IMR-90 (cell line): ENCODE results near the gene ZNF366. TPM values are rescaled to one million over a fixed set of nuclear protein-coding genes. Genes with fewer than 3 reads are reported as not detected.

Source experiments
- ATAC-seq: fragments of 200-7000 bp; cut with Tn5 transposase; 2 replicates; pipeline ENCODE4 v1.9.1; 2020; ENCODE audit warnings: low read depth, mild to moderate bottlenecking, moderate library complexity
- BruUV-seq: library from RNA; stranded (reverse); fragments of 400-500 nt; replicated peaks from 2 replicates; lab custom pipeline; 2021; lab: Mats Ljungman, UMichigan
- CTCF ChIA-PET: fragments of 300-600 bp; formaldehyde crosslinking; extraction: SDS; loops from one replicate; lab custom pipeline; 2021; ENCODE audit warnings: antibody characterized with exemption; lab: Yijun Ruan, JAX
- POLR2A ChIA-PET: fragments of 300-600 bp; sonication (Branson Sonifier 250); formaldehyde crosslinking; loops from one replicate; lab custom pipeline; 2022; ENCODE audit warnings: antibody characterized with exemption; ENCODE audit not compliant: unreplicated experiment; lab: Charles Lee
- DNase-seq: peaks from one replicate; pipeline ENCODE4 v3.0.0; 2013
- H2AFZ ChIP-seq: replicated peaks from 2 replicates; pipeline ENCODE3; 2013; ENCODE audit warnings: low read length, mild to moderate bottlenecking; ENCODE audit not compliant: poor library complexity
- H2AK5ac ChIP-seq: 2 replicates; pipeline ENCODE4 v1.6.1; 2013; ENCODE audit warnings: low read depth, low read length, inconsistent platforms
- H2AK9ac ChIP-seq: replicated peaks from 2 replicates; pipeline ENCODE3; 2013; ENCODE audit warnings: mild to moderate bottlenecking, low read depth, low read length, moderate library complexity; ENCODE audit not compliant: poor library complexity
- H2BK120ac ChIP-seq: 2 replicates; pipeline ENCODE4 v1.6.1; 2013; ENCODE audit warnings: low read depth, low read length, inconsistent platforms
- H2BK15ac ChIP-seq: 3 replicates; pipeline ENCODE4 v1.6.1; 2013; ENCODE audit warnings: low read depth, low read length, inconsistent platforms
- H2BK20ac ChIP-seq: 2 replicates; pipeline ENCODE4 v1.6.1; 2013; ENCODE audit warnings: low read depth, mild to moderate bottlenecking, inconsistent platforms, low read length, moderate library complexity
- H2BK5ac ChIP-seq: 2 replicates; pipeline ENCODE4 v1.6.1; 2013; ENCODE audit warnings: mild to moderate bottlenecking, low read depth, low read length, inconsistent platforms; ENCODE audit not compliant: poor library complexity, severe bottlenecking
- H3K14ac ChIP-seq: replicated peaks from 2 replicates; pipeline ENCODE4 v1.6.1; 2013; ENCODE audit warnings: low read depth, low read length, inconsistent platforms
- H3K18ac ChIP-seq: 2 replicates; pipeline ENCODE4 v1.6.1; 2013; ENCODE audit warnings: low read depth, low read length, control low read depth
- H3K23ac ChIP-seq: 2 replicates; pipeline ENCODE4 v1.6.1; 2013; ENCODE audit warnings: low read depth, low read length, inconsistent platforms
- H3K27ac ChIP-seq: 2 replicates; pipeline ENCODE4 v1.5.1; 2013; ENCODE audit warnings: mild to moderate bottlenecking, control low read depth, low read length; ENCODE audit not compliant: insufficient read depth
- H3K27me3 ChIP-seq: 2 replicates; pipeline ENCODE4 v1.6.1; 2013; ENCODE audit warnings: low read length; ENCODE audit not compliant: control insufficient read depth, insufficient read depth
- H3K36me3 ChIP-seq: 2 replicates; pipeline ENCODE4 v1.6.1; 2013; ENCODE audit warnings: low read length, mixed read lengths; ENCODE audit not compliant: control insufficient read depth, insufficient read depth
- H3K4ac ChIP-seq: 2 replicates; pipeline ENCODE4 v1.6.1; 2013; ENCODE audit warnings: low read depth, low read length, inconsistent platforms
- H3K4me1 ChIP-seq: 2 replicates; pipeline ENCODE4 v1.6.1; 2013; ENCODE audit warnings: low read length, mixed read lengths; ENCODE audit not compliant: control insufficient read depth, insufficient read depth
- H3K4me2 ChIP-seq: 2 replicates; pipeline ENCODE4 v1.6.1; 2013; ENCODE audit warnings: low read depth, mild to moderate bottlenecking, control low read depth, low read length, moderate library complexity
- H3K4me3 ChIP-seq: 2 replicates; pipeline ENCODE4 v1.5.1; 2013; ENCODE audit warnings: low read depth, mild to moderate bottlenecking, control low read depth, low read length, moderate library complexity; ENCODE audit not compliant: insufficient read depth
- H3K56ac ChIP-seq: 2 replicates; pipeline ENCODE4 v1.6.1; 2013; ENCODE audit warnings: low read length, inconsistent platforms; ENCODE audit not compliant: insufficient read depth; ENCODE audit errors: extremely low read depth
- H3K79me1 ChIP-seq, 2 experiments: 2 replicates each; pipeline ENCODE4 v1.6.1; 2013; ENCODE audit warnings: low read length in 2 of 2, inconsistent platforms in 1 of 2, low read depth in 1 of 2
- H3K9ac ChIP-seq: 2 replicates; pipeline ENCODE4 v1.6.1; 2013; ENCODE audit warnings: low read depth, low read length, control low read depth
- H3K9me1 ChIP-seq: 2 replicates; pipeline ENCODE4 v1.6.1; 2013; ENCODE audit warnings: low read length, inconsistent platforms; ENCODE audit not compliant: insufficient read depth
- H3K9me3 ChIP-seq: 2 replicates; pipeline ENCODE4 v1.6.1; 2013; ENCODE audit warnings: low read length; ENCODE audit not compliant: control insufficient read depth, insufficient read depth
- H4K20me1 ChIP-seq: 2 replicates; pipeline ENCODE4 v1.6.1; 2013; ENCODE audit warnings: low read length, inconsistent platforms; ENCODE audit not compliant: insufficient read depth
- H4K5ac ChIP-seq: 2 replicates; pipeline ENCODE4 v1.6.1; 2013; ENCODE audit warnings: mild to moderate bottlenecking, low read depth, low read length, control low read depth
- H4K8ac ChIP-seq, 2 experiments: 2 replicates each; pipeline ENCODE4 v1.6.1; 2013; ENCODE audit warnings: low read depth in 2 of 2, low read length in 2 of 2, control low read depth in 1 of 2, inconsistent platforms in 1 of 2
- H4K91ac ChIP-seq: 2 replicates; pipeline ENCODE4 v1.6.1; 2013; ENCODE audit warnings: low read depth, low read length, inconsistent platforms; ENCODE audit not compliant: insufficient read depth
- BHLHE40 ChIP-seq: fragments of 150-350 bp; IDR thresholded peaks from 2 replicates; pipeline ENCODE4 v1.6.1; 2016; ENCODE audit warnings: mild to moderate bottlenecking, low read depth, low read length
- CTCF ChIP-seq: conservative IDR thresholded peaks from 2 replicates; pipeline ENCODE4 v1.5.1; 2012; ENCODE audit warnings: mild to moderate bottlenecking, low read depth, low read length, improper control_type of control experiment
- ELK1 ChIP-seq: fragments of 150-350 bp; IDR thresholded peaks from 2 replicates; pipeline ENCODE4 v1.6.1; 2016; ENCODE audit warnings: low read depth, mild to moderate bottlenecking, low read length, moderate library complexity, borderline replicate concordance
- FOS ChIP-seq: fragments of 150-350 bp; IDR thresholded peaks from 2 replicates; pipeline ENCODE4 v1.6.1; 2016; ENCODE audit warnings: low read depth, low read length
- MAFK ChIP-seq: IDR thresholded peaks from 2 replicates; pipeline ENCODE4 v1.6.1; 2012; ENCODE audit warnings: low read depth, low read length, improper control_type of control experiment
- MAZ ChIP-seq: IDR thresholded peaks from 2 replicates; pipeline ENCODE4 v1.6.1; 2012; ENCODE audit warnings: low read depth, mild to moderate bottlenecking, low read length, improper control_type of control experiment, moderate library complexity, borderline replicate concordance
- NFE2L2 ChIP-seq: fragments of 150-350 bp; IDR thresholded peaks from 2 replicates; pipeline ENCODE4 v1.6.1; 2016; ENCODE audit warnings: low read depth, mild to moderate bottlenecking, low read length
- POLR2A ChIP-seq: IDR thresholded peaks from 2 replicates; pipeline ENCODE4 v1.6.1; 2012; ENCODE audit warnings: mild to moderate bottlenecking, low read depth, low read length
- RAD21 ChIP-seq: IDR thresholded peaks from 2 replicates; pipeline ENCODE4 v1.6.1; 2012; ENCODE audit warnings: low read length, improper control_type of control experiment
- RCOR1 ChIP-seq: IDR thresholded peaks from 2 replicates; pipeline ENCODE4 v1.6.1; 2012; ENCODE audit warnings: mild to moderate bottlenecking, low read length, improper control_type of control experiment; ENCODE audit not compliant: insufficient replicate concordance
- SMC3 ChIP-seq: fragments of 150-350 bp; IDR thresholded peaks from 2 replicates; pipeline ENCODE4 v1.6.1; 2016; ENCODE audit warnings: low read depth, mild to moderate bottlenecking, antibody characterized with exemption, low read length, moderate library complexity
- USF2 ChIP-seq: fragments of 150-350 bp; IDR thresholded peaks from 2 replicates; pipeline ENCODE4 v1.6.1; 2017; ENCODE audit warnings: mild to moderate bottlenecking, antibody characterized with exemption, low read length, low read depth
- WGBS, 2 experiments: methylation state at CpG; one replicate each; pipeline versions ENCODE4 v1.1.5 to v1.1.7; 2013; ENCODE audit warnings: missing lambda C conversion rate in 2 of 2; ENCODE audit not compliant: insufficient read length in 1 of 2; ENCODE audit errors: extremely low coverage in 2 of 2; 5-methylcytosine and 5-hydroxymethylcytosine counted together
- dilution Hi-C: fragments of 300-500 bp; cut with HindIII; formaldehyde crosslinking; loops from one replicate; pipeline ENCODE4 v1.14.3; 2018; ENCODE audit warnings: low sequenced_read_pairs; ENCODE audit not compliant: unreplicated experiment
- in situ Hi-C: fragments of 300-500 bp; cut with MboI; formaldehyde crosslinking; loops from 3 replicates; pipeline ENCODE4 v1.14.3; 2019; ENCODE audit warnings: low sequenced_read_pairs, inconsistent platforms, mixed read lengths
- intact Hi-C: fragments of 100-400 bp; cut with micrococcal nuclease; formaldehyde crosslinking; loops from 2 replicates; pipeline ENCODE4 v1.10.0; 2022
- polyA plus RNA-seq, 3 experiments: library from polyadenylated mRNA; depleted of rRNA; stranded (reverse); fragments of >200 nt; gene quantifications; 2 replicates each; pipeline ENCODE4 v1.2.3, GENCODE V29; 2012; ENCODE audit warnings: low replicate concordance in 1 of 3
- total RNA-seq: library from RNA; depleted of rRNA; stranded (reverse); fragments of >200 nt; gene quantifications from 2 replicates; pipeline ENCODE4 v1.2.3, GENCODE V29; 2012

The ZNF366 gene
- total and polyA plus RNA-seq, 2 of the 4 experiments (the other 2 are of a cell fraction), result not detected

GRCh38 chr5:72434781-72435437 lies 72.3 kb downstream of the ZNF366 start:
- Histone ChIP-seq H4K8ac (no peak overlapping the region), H4K5ac (no peak overlapping the region), H3K27ac (no peak overlapping the region), H3K9me1 (no peaks in the 10 kb centered on the region; the same call in 1 of the 2 replicates), H4K91ac (no peak overlapping the region), H2AK5ac (no peak overlapping the region), H3K4me2 (no peak overlapping the region), H3K9me3 (peaks cover 5% of the 10 kb centered on the region), H3K9ac (no peak overlapping the region), H3K4me3 (no peak overlapping the region), H3K18ac (no peak overlapping the region), H2BK5ac (no peak overlapping the region), H3K27me3 (no peaks in the 10 kb centered on the region), H3K23ac (no peak overlapping the region), H4K20me1 (no peaks in the 10 kb centered on the region), H3K4ac (no peak overlapping the region), H2AFZ (no peak overlapping the region), H2BK15ac (no peak overlapping the region), H2BK120ac (no peak overlapping the region), H3K36me3 (no peaks in the 10 kb centered on the region), H3K56ac (no peak overlapping the region), H3K4me1 (peaks cover 5% of the 10 kb centered on the region), H2BK20ac (no peak overlapping the region), H3K14ac (no peak overlapping the region), H3K79me1 (no peaks in the 10 kb centered on the region), H2AK9ac (no peak overlapping the region)
- ChIA-PET POLR2A (no interaction called here), CTCF (no interaction called here)
- intact Hi-C loops (no loop called here), in situ Hi-C loops (no loop called here), dilution Hi-C loops (no loop called here)
- DNase-seq (no peak), ATAC-seq (no peak)
- TF ChIP-seq POLR2A, result no peak
- no peak for TF ChIP-seq FOS
- no peak for TF ChIP-seq MAZ
- TF ChIP-seq RAD21, result no peak
- TF ChIP-seq NFE2L2, result no peak
- TF ChIP-seq RCOR1, result no peak
- no peak for TF ChIP-seq ELK1
- TF ChIP-seq SMC3, result no peak
- TF ChIP-seq MAFK, result no peak
- no peak for TF ChIP-seq USF2
- TF ChIP-seq BHLHE40, result no peak
- TF ChIP-seq CTCF, result no peak
- WGBS, 2 experiments, result no CpG with 5 or more reads among the region's 3 CpGs
- no TSS peak for BruUV-seq
